ENCODE results near the gene TUBA4B.

The TUBA4B gene

GRCh38 chr2:219245148-219245898, 7.7 kb upstream of the TUBA4B start, which contains the start of the genes GLB1L and STK16 (continued):
- peak; percentile 36 for TF ChIP-seq ZNF341 (tag by site-specific recombination; IDR thresholded peaks at IDR 0.05; ENCODE audit: low read depth)
- TF ChIP-seq ZNF174 (tag by site-specific recombination; IDR thresholded peaks at IDR 0.05) = no peak
- TF ChIP-seq ZNF24 (tag by site-specific recombination; IDR thresholded peaks at IDR 0.05) = no peak; the same call in 1 of the 2 replicates
- TF ChIP-seq ZNF791 (tag by site-specific recombination; IDR thresholded peaks at IDR 0.05) = no peak
- no peak for TF ChIP-seq ZNF610 (tag by site-specific recombination; IDR thresholded peaks at IDR 0.05; ENCODE audit: borderline replicate concordance)
- TF ChIP-seq ZNF324 (tag by site-specific recombination; IDR thresholded peaks at IDR 0.05) = 0 out of 2 replicates have a peak, but pooled peaks have one; percentile 33
- TF ChIP-seq ZNF843 (tag by site-specific recombination; IDR thresholded peaks at IDR 0.05) = peak; percentile 23; the same call in 1 of the 2 replicates
- no peak for TF ChIP-seq ZNF555 (tag by site-specific recombination; conservative IDR thresholded peaks at IDR 0.05)
- no peak for TF ChIP-seq ZNF792 (tag by site-specific recombination; IDR thresholded peaks at IDR 0.05)
- no peak for TF ChIP-seq ZNF112 (tag by site-specific recombination; IDR thresholded peaks at IDR 0.05)
- TF ChIP-seq, protein P1, sequence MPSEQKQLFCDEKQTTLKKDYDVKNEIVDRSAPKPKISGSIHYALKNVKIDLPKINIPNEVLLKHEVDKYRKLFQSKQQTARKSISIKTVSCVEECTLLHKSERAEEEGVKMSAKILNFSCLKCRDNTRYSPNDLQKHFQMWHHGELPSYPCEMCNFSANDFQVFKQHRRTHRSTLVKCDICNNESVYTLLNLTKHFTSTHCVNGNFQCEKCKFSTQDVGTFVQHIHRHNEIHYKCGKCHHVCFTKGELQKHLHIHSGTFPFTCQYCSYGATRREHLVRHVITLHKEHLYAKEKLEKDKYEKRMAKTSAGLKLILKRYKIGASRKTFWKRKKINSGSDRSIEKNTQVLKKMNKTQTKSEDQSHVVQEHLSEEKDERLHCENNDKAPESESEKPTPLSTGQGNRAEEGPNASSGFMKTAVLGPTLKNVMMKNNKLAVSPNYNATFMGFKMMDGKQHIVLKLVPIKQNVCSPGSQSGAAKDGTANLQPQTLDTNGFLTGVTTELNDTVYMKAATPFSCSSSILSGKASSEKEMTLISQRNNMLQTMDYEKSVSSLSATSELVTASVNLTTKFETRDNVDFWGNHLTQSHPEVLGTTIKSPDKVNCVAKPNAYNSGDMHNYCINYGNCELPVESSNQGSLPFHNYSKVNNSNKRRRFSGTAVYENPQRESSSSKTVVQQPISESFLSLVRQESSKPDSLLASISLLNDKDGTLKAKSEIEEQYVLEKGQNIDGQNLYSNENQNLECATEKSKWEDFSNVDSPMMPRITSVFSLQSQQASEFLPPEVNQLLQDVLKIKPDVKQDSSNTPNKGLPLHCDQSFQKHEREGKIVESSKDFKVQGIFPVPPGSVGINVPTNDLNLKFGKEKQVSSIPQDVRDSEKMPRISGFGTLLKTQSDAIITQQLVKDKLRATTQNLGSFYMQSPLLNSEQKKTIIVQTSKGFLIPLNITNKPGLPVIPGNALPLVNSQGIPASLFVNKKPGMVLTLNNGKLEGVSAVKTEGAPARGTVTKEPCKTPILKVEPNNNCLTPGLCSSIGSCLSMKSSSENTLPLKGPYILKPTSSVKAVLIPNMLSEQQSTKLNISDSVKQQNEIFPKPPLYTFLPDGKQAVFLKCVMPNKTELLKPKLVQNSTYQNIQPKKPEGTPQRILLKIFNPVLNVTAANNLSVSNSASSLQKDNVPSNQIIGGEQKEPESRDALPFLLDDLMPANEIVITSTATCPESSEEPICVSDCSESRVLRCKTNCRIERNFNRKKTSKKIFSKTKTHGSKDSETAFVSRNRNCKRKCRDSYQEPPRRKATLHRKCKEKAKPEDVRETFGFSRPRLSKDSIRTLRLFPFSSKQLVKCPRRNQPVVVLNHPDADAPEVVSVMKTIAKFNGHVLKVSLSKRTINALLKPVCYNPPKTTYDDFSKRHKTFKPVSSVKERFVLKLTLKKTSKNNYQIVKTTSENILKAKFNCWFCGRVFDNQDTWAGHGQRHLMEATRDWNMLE (tag by site-specific recombination; conservative IDR thresholded peaks at IDR 0.05; ENCODE audit: low read depth) = peak; percentile 49; the same call in 1 of the 2 replicates
- TF ChIP-seq SCRT2 (tag by site-specific recombination; IDR thresholded peaks at IDR 0.05) = no peak
- TF ChIP-seq, protein P2, sequence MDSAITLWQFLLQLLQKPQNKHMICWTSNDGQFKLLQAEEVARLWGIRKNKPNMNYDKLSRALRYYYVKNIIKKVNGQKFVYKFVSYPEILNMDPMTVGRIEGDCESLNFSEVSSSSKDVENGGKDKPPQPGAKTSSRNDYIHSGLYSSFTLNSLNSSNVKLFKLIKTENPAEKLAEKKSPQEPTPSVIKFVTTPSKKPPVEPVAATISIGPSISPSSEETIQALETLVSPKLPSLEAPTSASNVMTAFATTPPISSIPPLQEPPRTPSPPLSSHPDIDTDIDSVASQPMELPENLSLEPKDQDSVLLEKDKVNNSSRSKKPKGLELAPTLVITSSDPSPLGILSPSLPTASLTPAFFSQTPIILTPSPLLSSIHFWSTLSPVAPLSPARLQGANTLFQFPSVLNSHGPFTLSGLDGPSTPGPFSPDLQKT (IDR thresholded peaks at IDR 0.05; ENCODE audit: borderline replicate concordance, low read depth, low read length) = peak; percentile 80; the same call in 1 of the 2 replicates
- TF ChIP-seq ZNF776 (tag by site-specific recombination; IDR thresholded peaks at IDR 0.05; ENCODE audit: borderline replicate concordance) = no peak
- no peak for TF ChIP-seq ZSCAN23 (tag by site-specific recombination; IDR thresholded peaks at IDR 0.05)
- no peak for TF ChIP-seq ZNF747 (tag by site-specific recombination; IDR thresholded peaks at IDR 0.05)
- TF ChIP-seq ZNF624 (tag by site-specific recombination; IDR thresholded peaks at IDR 0.05) = no peak
- no peak for TF ChIP-seq ZBTB49 (tag by site-specific recombination; IDR thresholded peaks at IDR 0.05; ENCODE audit: low read depth)
- TF ChIP-seq SP3 (tag by site-specific recombination; IDR thresholded peaks at IDR 0.05) = peak; percentile 57
- TF ChIP-seq SP7 (tag by site-specific recombination; IDR thresholded peaks at IDR 0.05) = peak; percentile 41; the same call in 1 of the 2 replicates
- TF ChIP-seq MZF1 (tag by site-specific recombination; IDR thresholded peaks at IDR 0.05; ENCODE audit: borderline replicate concordance) = no peak
- no peak for TF ChIP-seq ZNF510 (tag by site-specific recombination; IDR thresholded peaks at IDR 0.05; ENCODE audit: insufficient replicate concordance)
- no peak for TF ChIP-seq GLI4 (tag by site-specific recombination; IDR thresholded peaks at IDR 0.05)
- no peak for TF ChIP-seq ZNF184 (tag by site-specific recombination; IDR thresholded peaks at IDR 0.05)
- TF ChIP-seq ZNF133 (tag by site-specific recombination; IDR thresholded peaks at IDR 0.05) = no peak
- no peak for TF ChIP-seq ZNF558 (tag by site-specific recombination; IDR thresholded peaks at IDR 0.05)
- TF ChIP-seq ZNF292 (tag by site-specific recombination; IDR thresholded peaks at IDR 0.05; ENCODE audit: borderline replicate concordance, low read depth) = no peak
- TF ChIP-seq, protein P3, sequence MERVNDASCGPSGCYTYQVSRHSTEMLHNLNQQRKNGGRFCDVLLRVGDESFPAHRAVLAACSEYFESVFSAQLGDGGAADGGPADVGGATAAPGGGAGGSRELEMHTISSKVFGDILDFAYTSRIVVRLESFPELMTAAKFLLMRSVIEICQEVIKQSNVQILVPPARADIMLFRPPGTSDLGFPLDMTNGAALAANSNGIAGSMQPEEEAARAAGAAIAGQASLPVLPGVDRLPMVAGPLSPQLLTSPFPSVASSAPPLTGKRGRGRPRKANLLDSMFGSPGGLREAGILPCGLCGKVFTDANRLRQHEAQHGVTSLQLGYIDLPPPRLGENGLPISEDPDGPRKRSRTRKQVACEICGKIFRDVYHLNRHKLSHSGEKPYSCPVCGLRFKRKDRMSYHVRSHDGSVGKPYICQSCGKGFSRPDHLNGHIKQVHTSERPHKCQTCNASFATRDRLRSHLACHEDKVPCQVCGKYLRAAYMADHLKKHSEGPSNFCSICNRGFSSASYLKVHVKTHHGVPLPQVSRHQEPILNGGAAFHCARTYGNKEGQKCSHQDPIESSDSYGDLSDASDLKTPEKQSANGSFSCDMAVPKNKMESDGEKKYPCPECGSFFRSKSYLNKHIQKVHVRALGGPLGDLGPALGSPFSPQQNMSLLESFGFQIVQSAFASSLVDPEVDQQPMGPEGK (tag by site-specific recombination; IDR thresholded peaks at IDR 0.05) = 0 out of 2 replicates have a peak, but pooled peaks have one; percentile 28
- no peak for TF ChIP-seq HOXC10 (CRISPR knock-in tag; IDR thresholded peaks at IDR 0.05)

All from HEK293 (cell line).